Measurements from ENCODE around the gene PCYT2. TPM values are rescaled to one million over a fixed set of nuclear protein-coding genes. Genes with fewer than 3 reads are reported as not detected.
"Not testable (repeated sequence)": the region's sequence is repeated elsewhere in the genome, so short reads cannot be mapped to it uniquely, and the experiment has no call there.

PCYT2 gene
- total RNA-seq, 1 donor from 2014 or later, result 93.2 TPM

GRCh38 chr17:81954131-81955057 is 43.2 kb upstream of the PCYT2 start:
- Mint-ChIP-seq H3K4me3 (ENCODE audit: low read depth) (no peak overlapping the region), H3K27ac (no peak overlapping the region), H3K36me3 (ENCODE audit: insufficient read depth) (no peaks in the 10 kb centered on the region), H3K4me1 (ENCODE audit: low read depth) (peaks cover 17% of the 10 kb centered on the region), H3K9me3 (ENCODE audit: low read depth) (no peaks in the 10 kb centered on the region), H3K27me3 (peaks cover 26% of the 10 kb centered on the region)
- no peak for TF ChIP-seq CTCF (IDR thresholded peaks at IDR 0.05; ENCODE audit: unreplicated experiment)
- DNase-seq (ENCODE audit: low spot score, unreplicated experiment), result no peak

- H3K27ac Mint-ChIP-seq; DNase-seq (ENCODE audit: low spot score, unreplicated experiment); H3K4me3 Mint-ChIP-seq (ENCODE audit: low read depth); H3K36me3 Mint-ChIP-seq (ENCODE audit: insufficient read depth); H3K9me3 Mint-ChIP-seq (ENCODE audit: low read depth): not testable (repeated sequence)
- Mint-ChIP-seq H3K27me3 (peaks cover 19% of the 10 kb centered on the region), H3K4me1 (ENCODE audit: low read depth) (peaks cover 15% of the 10 kb centered on the region)
These were observed 42.2 kb upstream of the PCYT2 start for GRCh38 chr17:81953443-81953842.

GRCh38 chr17:81952792-81953228 is 41.6 kb upstream of the PCYT2 start:
- no peak for DNase-seq (ENCODE audit: low spot score, unreplicated experiment)
- H3K9me3 Mint-ChIP-seq (ENCODE audit: low read depth), result no peaks in the 10 kb centered on the region

GRCh38 chr17:81951785-81952684 is 40.8 kb upstream of the PCYT2 start:
- Mint-ChIP-seq H3K4me3 (ENCODE audit: low read depth) (no peak overlapping the region), H3K4me1 (ENCODE audit: low read depth) (peaks cover 11% of the 10 kb centered on the region), H3K27ac (no peak overlapping the region), H3K9me3 (ENCODE audit: low read depth) (no peaks in the 10 kb centered on the region), H3K36me3 (ENCODE audit: insufficient read depth) (no peaks in the 10 kb centered on the region), H3K27me3 (peaks cover 7% of the 10 kb centered on the region)
- TF ChIP-seq CTCF (IDR thresholded peaks at IDR 0.05; ENCODE audit: unreplicated experiment), result no peak
- no peak for DNase-seq (ENCODE audit: low spot score, unreplicated experiment)

More at GRCh38 chr17:81952792-81953228, 41.6 kb upstream of the PCYT2 start:
- H3K4me3 Mint-ChIP-seq (ENCODE audit: low read depth), result no peak overlapping the region
- no peak overlapping the region for H3K27ac Mint-ChIP-seq
- no peak for TF ChIP-seq CTCF (IDR thresholded peaks at IDR 0.05; ENCODE audit: unreplicated experiment)
- H3K4me1 Mint-ChIP-seq (ENCODE audit: low read depth), result peaks cover 15% of the 10 kb centered on the region
- no peaks in the 10 kb centered on the region for H3K36me3 Mint-ChIP-seq (ENCODE audit: insufficient read depth)
- peaks cover 14% of the 10 kb centered on the region for H3K27me3 Mint-ChIP-seq

GRCh38 chr17:81950501-81950900 is 39.3 kb upstream of the PCYT2 start:
- Mint-ChIP-seq H3K4me3 (ENCODE audit: low read depth) (no peak overlapping the region), H3K27ac (no peak overlapping the region), H3K36me3 (ENCODE audit: insufficient read depth) (no peaks in the 10 kb centered on the region), H3K9me3 (ENCODE audit: low read depth) (no peaks in the 10 kb centered on the region), H3K27me3 (peaks cover 8% of the 10 kb centered on the region), H3K4me1 (ENCODE audit: low read depth) (peaks cover 5% of the 10 kb centered on the region)
- no peak for TF ChIP-seq CTCF (IDR thresholded peaks at IDR 0.05; ENCODE audit: unreplicated experiment)
- no peak for DNase-seq (ENCODE audit: low spot score, unreplicated experiment)
